Lower lobe of right lung (tissue), 2 donors: ENCODE results near the gene PPP2R3C. TPM values are rescaled to one million over a fixed set of nuclear protein-coding genes. Genes with fewer than 3 reads are reported as not detected.

Experiments
- ATAC-seq, 2 donors: fragments of 200-7000 bp; cut with Tn5 transposase; one replicate each; pipeline ENCODE4 v1.9.1; 2020 to 2022; ENCODE audit warnings: mild to moderate bottlenecking in 2 of 2, moderate library complexity in 2 of 2
- DNase-seq: peaks from one replicate; pipeline ENCODE4 v3.0.0-alpha.2; 2020
- H3K27ac ChIP-seq: fragments of 200-600 bp; one replicate; pipeline ENCODE4 v1.8.0; 2022
- H3K27me3 ChIP-seq: fragments of 200-600 bp; one replicate; pipeline ENCODE4 v1.8.0; 2022; ENCODE audit warnings: low read depth
- H3K36me3 ChIP-seq: fragments of 200-600 bp; one replicate; pipeline ENCODE4 v1.8.0; 2022; ENCODE audit warnings: mild to moderate bottlenecking
- H3K4me1 ChIP-seq: fragments of 200-600 bp; one replicate; pipeline ENCODE4 v1.8.0; 2022
- H3K4me3 ChIP-seq: fragments of 200-600 bp; one replicate; pipeline ENCODE4 v1.8.0; 2022; ENCODE audit warnings: mild to moderate bottlenecking
- H3K9me3 ChIP-seq: fragments of 200-600 bp; one replicate; pipeline ENCODE4 v1.8.0; 2022
- CTCF ChIP-seq: fragments of 200-600 bp; IDR thresholded peaks from one replicate; pipeline ENCODE4 v1.8.0; 2022; ENCODE audit warnings: antibody characterized with exemption, mild to moderate bottlenecking
- intact Hi-C: fragments of 100-400 bp; cut with DNase I; formaldehyde crosslinking; loops from one replicate; pipeline ENCODE4 v1.11.0; 2022
- total RNA-seq: library from RNA; stranded (reverse); fragmentation: NEBNext Ultra II Directional; extraction: Animal tissue kit (Norgen Biotek cat#: 25700); gene quantifications from one replicate; pipeline ENCODE4 v1.2.1, GENCODE V29; 2021
- donor health status: DM: no; HTN: yes; CAD: no; lungs with severe emphysema.

PPP2R3C gene
- total RNA-seq, 1 donor from 2014 or later: 41.4 TPM

GRCh38 chr14:35088514-35088913 lies 33.3 kb downstream of the PPP2R3C start:
- Histone ChIP-seq H3K4me3 (no peak overlapping the region), H3K36me3 (peaks cover 100% of the 10 kb centered on the region), H3K27ac (no peak overlapping the region), H3K9me3 (no peaks in the 10 kb centered on the region), H3K27me3 (no peaks in the 10 kb centered on the region), H3K4me1 (no peaks in the 10 kb centered on the region)
- intact Hi-C loops: no loop called here
- DNase-seq (no peak), ATAC-seq (no peak)
- TF ChIP-seq CTCF: no peak

GRCh38 chr14:35085441-35085840 lies 36.3 kb downstream of the PPP2R3C start:
- TF ChIP-seq CTCF: no peak
- H3K27ac ChIP-seq: no peak overlapping the region
- no peak for ATAC-seq
- no peak for DNase-seq
- H3K4me1 ChIP-seq: no peaks in the 10 kb centered on the region
- no peaks in the 10 kb centered on the region for H3K27me3 ChIP-seq
- H3K36me3 ChIP-seq: peaks cover 100% of the 10 kb centered on the region
- intact Hi-C loops: no loop called here
- no peaks in the 10 kb centered on the region for H3K9me3 ChIP-seq
- H3K4me3 ChIP-seq: no peak overlapping the region

- Histone ChIP-seq H3K4me3 (no peak overlapping the region), H3K27me3 (no peaks in the 10 kb centered on the region), H3K9me3 (no peaks in the 10 kb centered on the region), H3K27ac (no peak overlapping the region), H3K4me1 (no peaks in the 10 kb centered on the region), H3K36me3 (peaks cover 100% of the 10 kb centered on the region)
- intact Hi-C loops: no loop called here
- ATAC-seq (no peak), DNase-seq (no peak)
- no peak for TF ChIP-seq CTCF
Measured at GRCh38 chr14:35083530-35084150, 38.1 kb downstream of the PPP2R3C start.

- ATAC-seq: peak in 1 of 2 donors; percentile 7
- Histone ChIP-seq H3K27me3 (no peaks in the 10 kb centered on the region), H3K36me3 (peaks cover 84% of the 10 kb centered on the region), H3K9me3 (no peaks in the 10 kb centered on the region), H3K27ac (no peak overlapping the region), H3K4me3 (no peak overlapping the region), H3K4me1 (no peaks in the 10 kb centered on the region)
- TF ChIP-seq CTCF: no peak
- DNase-seq: no peak
- intact Hi-C loops: no loop called here
Measured at GRCh38 chr14:35079742-35080141, 42.0 kb downstream of the PPP2R3C start.

- intact Hi-C loops: no loop called here
- Histone ChIP-seq H3K4me1 (no peaks in the 10 kb centered on the region), H3K4me3 (no peak overlapping the region), H3K36me3 (peaks cover 81% of the 10 kb centered on the region), H3K27me3 (no peaks in the 10 kb centered on the region), H3K9me3 (no peaks in the 10 kb centered on the region), H3K27ac (no peak overlapping the region)
- DNase-seq (no peak), ATAC-seq (no peak)
- no peak for TF ChIP-seq CTCF
Measured at GRCh38 chr14:35078082-35078481, 43.7 kb downstream of the PPP2R3C start.
